T-helper 9 cell (primary cell): ENCODE measurements around the gene PAFAH1B1.
"Not testable (repeated sequence)": the region's sequence is repeated elsewhere in the genome, so short reads cannot be mapped to it uniquely, and the experiment has no call there.

Experiments
- DNase-seq: peaks from one replicate; pipeline ENCODE4 v3.0.0-alpha.2; 2020
- total RNA-seq, 2 donors: gene quantifications; one replicate each; lab custom pipeline; 2026; lab: John Stamatoyannopoulos, UW

PAFAH1B1 gene
- 172 to 280 reads per million in 2 donors for total RNA-seq

- peak; percentile 93 for DNase-seq
Measured at GRCh38 chr17:2592971-2593820, at the start of gene PAFAH1B1. PAFAH1B1 (plus strand) TSS chr17:2593654; CDS start chr17:2638289, 44,635 bp downstream.

GRCh38 chr17:2545393-2545792 is 48.1 kb upstream of the PAFAH1B1 start:
- no peak for DNase-seq

GRCh38 chr17:2547176-2547575 is 46.3 kb upstream of the PAFAH1B1 start:
- no peak for DNase-seq

- DNase-seq = not testable (repeated sequence)
Measured at GRCh38 chr17:2548026-2548425, 45.4 kb upstream of the PAFAH1B1 start.

- DNase-seq = no peak
Measured at GRCh38 chr17:2549392-2550211, 43.9 kb upstream of the PAFAH1B1 start.

GRCh38 chr17:2551493-2551892 is 42.0 kb upstream of the PAFAH1B1 start:
- no peak for DNase-seq

GRCh38 chr17:2551928-2552327 is 41.5 kb upstream of the PAFAH1B1 start:
- DNase-seq = no peak

GRCh38 chr17:2560658-2561057 is 32.8 kb upstream of the PAFAH1B1 start:
- DNase-seq = no peak

GRCh38 chr17:2562162-2562858 is 31.1 kb upstream of the PAFAH1B1 start:
- no peak for DNase-seq

GRCh38 chr17:2563061-2563460 is 30.4 kb upstream of the PAFAH1B1 start:
- no peak for DNase-seq

- DNase-seq = no peak
Measured at GRCh38 chr17:2563543-2563942, 29.9 kb upstream of the PAFAH1B1 start.

GRCh38 chr17:2564877-2565276 is 28.6 kb upstream of the PAFAH1B1 start:
- DNase-seq = no peak

GRCh38 chr17:2566056-2566455 is 27.4 kb upstream of the PAFAH1B1 start:
- no peak for DNase-seq

- no peak for DNase-seq
Measured at GRCh38 chr17:2571523-2572303, 21.7 kb upstream of the PAFAH1B1 start.

GRCh38 chr17:2572304-2572609 is 21.2 kb upstream of the PAFAH1B1 start:
- DNase-seq = not testable (repeated sequence)

- no peak for DNase-seq
Measured at GRCh38 chr17:2580151-2580550, 13.3 kb upstream of the PAFAH1B1 start.

- no peak for DNase-seq
Measured at GRCh38 chr17:2580661-2581060, 12.8 kb upstream of the PAFAH1B1 start.

- no peak for DNase-seq
Measured at GRCh38 chr17:2582493-2582892, 11.0 kb upstream of the PAFAH1B1 start.

GRCh38 chr17:2591040-2591640 is 2.3 kb upstream of the PAFAH1B1 start:
- no peak for DNase-seq

- peak; percentile 78 for DNase-seq
Measured at GRCh38 chr17:2593821-2594721, 617 bp downstream of the PAFAH1B1 start.
